Peyer's patch (tissue), 4 donors: ENCODE data around the gene OPTC.

Experiments
- CTCF ChIP-seq, 6 experiments: fragments of 450-650 bp in 4 of 6; fragments of 200-600 bp in 2 of 6; sonication (generic) in 1 of 6; IDR thresholded peaks; one replicate each; pipeline ENCODE4 v1.5.1; 2017 to 2019; ENCODE audit warnings: antibody characterized with exemption in 6 of 6, mild to moderate bottlenecking in 3 of 6, moderate library complexity in 1 of 6
- POLR2A ChIP-seq, 2 donors: fragments of 450-650 bp; IDR thresholded peaks; one replicate each; pipeline ENCODE4 v1.5.1; 2017; ENCODE audit warnings: antibody characterized with exemption in 2 of 2, mild to moderate bottlenecking in 2 of 2, moderate library complexity in 2 of 2

GRCh38 chr1:203524152-203524551 lies 30.2 kb downstream of the OPTC start:
- TF ChIP-seq CTCF (IDR thresholded peaks at IDR 0.05), result no peak
- TF ChIP-seq POLR2A (IDR thresholded peaks at IDR 0.05), result no peak
